ENCODE data around the gene KPNA6. TPM values are rescaled to one million over a fixed set of nuclear protein-coding genes. Genes with fewer than 3 reads are reported as not detected.
"Not testable (repeated sequence)": the region's sequence is repeated elsewhere in the genome, so short reads cannot be mapped to it uniquely, and the experiment has no call there.

Gene KPNA6
- total RNA-seq, 1 experiment from 2014 or later: 26.0 TPM

DNA sequence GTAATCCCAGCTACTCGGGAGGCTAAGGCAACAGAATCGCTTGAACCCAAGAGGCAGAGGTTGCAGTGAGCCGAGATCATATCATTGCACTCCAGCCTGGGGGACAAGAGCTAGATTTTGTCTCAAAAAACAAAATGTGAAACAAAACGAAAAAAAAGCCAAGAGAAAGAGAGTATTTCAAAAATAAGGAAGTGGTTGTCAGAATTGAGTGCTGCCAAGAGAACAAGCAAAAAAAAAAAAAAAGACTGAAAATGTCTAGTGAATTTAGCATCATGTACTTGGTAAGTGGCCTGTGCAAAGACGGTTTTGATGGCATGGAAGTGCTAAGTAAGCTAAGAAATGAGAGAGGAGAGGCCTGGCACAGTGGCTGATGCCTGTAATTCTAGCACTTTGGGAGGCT lies 14.3 kb downstream of the KPNA6 start:
- Histone ChIP-seq H2AFZ (ENCODE audit: low read length) (no peak overlapping the region), H3K79me2 (ENCODE audit: low read length) (peaks cover 96% of the 10 kb centered on the region), H3K27me3 (ENCODE audit: low read length) (no peaks in the 10 kb centered on the region), H3K9ac (ENCODE audit: low read length) (no peak overlapping the region), H3K9me2 (replicated peaks; ENCODE audit: insufficient read depth, low read length) (no peaks in the 10 kb centered on the region), H3K9me3 (ENCODE audit: low read length) (no peaks in the 10 kb centered on the region), H3K4me1 (ENCODE audit: low read length) (peaks cover 19% of the 10 kb centered on the region), H4K20me1 (ENCODE audit: insufficient read depth, low read depth, low read length) (peaks cover 21% of the 10 kb centered on the region), H3K4me2 (ENCODE audit: low read depth, low read length, poor library complexity, severe bottlenecking) (no peak overlapping the region), H3K4me3 (ENCODE audit: low read length) (no peak overlapping the region), H3K36me3 (ENCODE audit: insufficient read depth, low read length) (no peaks in the 10 kb centered on the region), H3K27ac (ENCODE audit: low read length) (no peak overlapping the region)
- peak; percentile 62 for DNase-seq

DNA sequence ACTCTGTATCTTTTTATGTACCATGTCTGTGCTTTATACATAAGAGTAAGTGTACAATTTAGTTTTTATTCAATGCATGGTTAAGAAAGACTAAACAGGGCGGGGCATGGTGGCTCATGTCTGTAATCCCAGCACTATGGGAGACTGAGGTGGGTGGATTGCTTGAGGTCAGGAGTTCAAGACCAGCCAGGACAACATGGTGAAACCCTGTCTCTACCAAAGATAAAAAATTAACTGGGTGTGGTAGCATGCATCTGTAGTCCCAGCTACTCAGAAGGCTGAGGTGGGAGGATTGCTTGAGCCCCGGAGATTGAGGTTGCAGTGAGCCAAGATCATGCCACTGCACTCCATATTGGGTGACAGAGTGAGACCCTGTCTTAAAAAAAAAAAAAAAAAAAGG lies 15.5 kb downstream of the KPNA6 start:
- peaks cover 95% of the 10 kb centered on the region for H3K79me2 ChIP-seq (ENCODE audit: low read length)
- not testable (repeated sequence) for H3K36me3 ChIP-seq (ENCODE audit: insufficient read depth, low read length); H3K27ac ChIP-seq (ENCODE audit: low read length); DNase-seq; H3K9ac ChIP-seq (ENCODE audit: low read length); H3K4me2 ChIP-seq (ENCODE audit: low read depth, low read length, poor library complexity, severe bottlenecking); H3K27me3 ChIP-seq (ENCODE audit: low read length); H3K4me3 ChIP-seq (ENCODE audit: low read length); H3K9me2 ChIP-seq (replicated peaks; ENCODE audit: insufficient read depth, low read length); H2AFZ ChIP-seq (ENCODE audit: low read length); H3K9me3 ChIP-seq (ENCODE audit: low read length)
- peaks cover 28% of the 10 kb centered on the region for H3K4me1 ChIP-seq (ENCODE audit: low read length)
- peaks cover 30% of the 10 kb centered on the region for H4K20me1 ChIP-seq (ENCODE audit: insufficient read depth, low read depth, low read length)

GRCh38 chr1:32125313-32125712 lies 17.5 kb downstream of the KPNA6 start:
- no peak for DNase-seq
- Histone ChIP-seq H3K9ac (ENCODE audit: low read length) (no peak overlapping the region), H3K4me2 (ENCODE audit: low read depth, low read length, poor library complexity, severe bottlenecking) (no peak overlapping the region), H4K20me1 (ENCODE audit: insufficient read depth, low read depth, low read length) (peaks cover 29% of the 10 kb centered on the region), H3K9me3 (ENCODE audit: low read length) (no peaks in the 10 kb centered on the region), H3K4me3 (ENCODE audit: low read length) (no peak overlapping the region), H3K27me3 (ENCODE audit: low read length) (no peaks in the 10 kb centered on the region), H2AFZ (ENCODE audit: low read length) (no peak overlapping the region), H3K27ac (ENCODE audit: low read length) (no peak overlapping the region), H3K79me2 (ENCODE audit: low read length) (peaks cover 97% of the 10 kb centered on the region), H3K36me3 (ENCODE audit: insufficient read depth, low read length) (peaks cover 8% of the 10 kb centered on the region), H3K9me2 (replicated peaks; ENCODE audit: insufficient read depth, low read length) (no peaks in the 10 kb centered on the region), H3K4me1 (ENCODE audit: low read length) (peaks cover 32% of the 10 kb centered on the region)

DNA sequence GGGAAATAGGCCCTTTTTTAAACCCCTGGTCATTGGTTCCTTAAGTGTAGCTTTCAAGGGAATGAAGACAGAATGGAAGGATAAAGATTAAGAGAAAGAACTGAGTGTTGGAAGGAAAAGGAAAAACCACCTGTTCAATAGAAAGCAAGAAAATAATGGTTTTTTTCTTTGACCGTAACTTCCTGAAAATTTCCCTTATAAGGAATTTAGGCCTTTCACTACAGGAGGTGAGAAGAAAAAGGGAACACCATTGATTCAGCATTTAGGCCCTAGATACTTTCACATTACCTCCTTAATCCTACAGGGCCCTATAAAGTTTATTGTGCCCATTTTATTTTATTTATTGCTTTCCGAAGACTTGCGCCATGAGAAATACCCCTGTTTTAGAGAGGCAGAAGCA lies 18.9 kb downstream of the KPNA6 start:
- Histone ChIP-seq H3K4me1 (ENCODE audit: low read length) (peaks cover 29% of the 10 kb centered on the region), H2AFZ (ENCODE audit: low read length) (no peak overlapping the region), H3K9me2 (replicated peaks; ENCODE audit: insufficient read depth, low read length) (no peaks in the 10 kb centered on the region), H3K79me2 (ENCODE audit: low read length) (peaks cover 97% of the 10 kb centered on the region), H3K27ac (ENCODE audit: low read length) (no peak overlapping the region), H3K9me3 (ENCODE audit: low read length) (no peaks in the 10 kb centered on the region), H3K36me3 (ENCODE audit: insufficient read depth, low read length) (peaks cover 9% of the 10 kb centered on the region), H3K4me2 (ENCODE audit: low read depth, low read length, poor library complexity, severe bottlenecking) (no peak overlapping the region), H4K20me1 (ENCODE audit: insufficient read depth, low read depth, low read length) (peaks cover 29% of the 10 kb centered on the region), H3K4me3 (ENCODE audit: low read length) (no peak overlapping the region), H3K9ac (ENCODE audit: low read length) (no peak overlapping the region), H3K27me3 (ENCODE audit: low read length) (no peaks in the 10 kb centered on the region)
- no peak for DNase-seq

GRCh38 chr1:32127409-32128198 lies 19.7 kb downstream of the KPNA6 start:
- H3K9me3 ChIP-seq (ENCODE audit: low read length): no peaks in the 10 kb centered on the region
- no peak overlapping the region for H3K4me3 ChIP-seq (ENCODE audit: low read length)
- H3K79me2 ChIP-seq (ENCODE audit: low read length): peaks cover 95% of the 10 kb centered on the region
- no peak overlapping the region for H2AFZ ChIP-seq (ENCODE audit: low read length)
- H3K9ac ChIP-seq (ENCODE audit: low read length): no peak overlapping the region
- H4K20me1 ChIP-seq (ENCODE audit: insufficient read depth, low read depth, low read length): peaks cover 29% of the 10 kb centered on the region
- H3K36me3 ChIP-seq (ENCODE audit: insufficient read depth, low read length): peaks cover 9% of the 10 kb centered on the region
- H3K27me3 ChIP-seq (ENCODE audit: low read length): no peaks in the 10 kb centered on the region
- no peak for DNase-seq
- H3K27ac ChIP-seq (ENCODE audit: low read length): 0 out of 2 replicates have a peak overlapping the region, but pooled peaks have one; percentile 7
- H3K9me2 ChIP-seq (replicated peaks; ENCODE audit: insufficient read depth, low read length): no peaks in the 10 kb centered on the region
- H3K4me2 ChIP-seq (ENCODE audit: low read depth, low read length, poor library complexity, severe bottlenecking): no peak overlapping the region
- peaks cover 24% of the 10 kb centered on the region for H3K4me1 ChIP-seq (ENCODE audit: low read length)

DNA sequence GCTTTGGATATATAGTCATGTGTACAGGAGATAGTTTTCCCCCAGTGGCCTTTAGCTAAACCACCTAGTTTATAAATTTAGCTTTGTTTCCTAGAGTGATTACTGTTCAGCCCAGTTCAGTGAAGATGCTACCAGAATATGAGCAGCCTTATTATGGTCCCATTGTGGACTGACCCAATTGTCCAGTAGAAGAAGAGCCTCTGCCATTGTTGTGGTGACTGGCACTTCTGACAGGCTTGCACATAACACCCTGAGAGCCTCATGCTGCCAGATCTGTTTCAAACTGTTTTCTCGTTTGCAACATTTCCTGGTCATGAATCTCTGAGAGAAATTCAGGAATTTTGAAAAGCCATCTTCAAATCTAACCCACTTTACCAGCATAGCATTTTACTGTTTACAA lies 20.6 kb downstream of the KPNA6 start:
- H3K27me3 ChIP-seq (ENCODE audit: low read length): no peaks in the 10 kb centered on the region
- H3K9me2 ChIP-seq (replicated peaks; ENCODE audit: insufficient read depth, low read length): no peaks in the 10 kb centered on the region
- H3K4me3 ChIP-seq (ENCODE audit: low read length): no peak overlapping the region
- peaks cover 9% of the 10 kb centered on the region for H3K36me3 ChIP-seq (ENCODE audit: insufficient read depth, low read length)
- no peak for DNase-seq
- no peak overlapping the region for H2AFZ ChIP-seq (ENCODE audit: low read length)
- H3K79me2 ChIP-seq (ENCODE audit: low read length): peaks cover 94% of the 10 kb centered on the region
- H3K9me3 ChIP-seq (ENCODE audit: low read length): no peaks in the 10 kb centered on the region
- H3K4me1 ChIP-seq (ENCODE audit: low read length): peaks cover 24% of the 10 kb centered on the region
- no peak overlapping the region for H3K4me2 ChIP-seq (ENCODE audit: low read depth, low read length, poor library complexity, severe bottlenecking)
- H3K27ac ChIP-seq (ENCODE audit: low read length): no peak overlapping the region
- H3K9ac ChIP-seq (ENCODE audit: low read length): no peak overlapping the region
- peaks cover 29% of the 10 kb centered on the region for H4K20me1 ChIP-seq (ENCODE audit: insufficient read depth, low read depth, low read length)

DNA sequence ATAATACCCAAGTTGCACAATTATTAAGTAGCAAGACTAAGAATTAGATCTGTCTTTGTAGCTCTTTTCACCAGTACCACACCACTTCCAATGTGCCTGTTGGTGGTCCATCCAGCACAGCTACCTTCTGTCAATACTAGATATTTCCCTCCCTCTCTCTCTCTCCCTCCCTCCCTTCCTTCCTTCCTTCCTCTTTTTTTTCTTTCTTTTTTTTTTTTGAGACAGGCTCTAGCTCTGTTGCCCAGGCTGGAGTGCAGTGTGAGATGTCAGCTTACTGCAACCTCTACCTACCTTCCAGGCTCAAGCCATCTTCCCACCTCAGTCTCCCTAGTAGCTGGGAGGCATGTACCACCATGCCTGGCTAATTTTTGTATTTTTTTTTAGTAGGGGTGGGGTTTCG lies 21.1 kb downstream of the KPNA6 start:
- Histone ChIP-seq H3K9ac (ENCODE audit: low read length) (no peak overlapping the region), H4K20me1 (ENCODE audit: insufficient read depth, low read depth, low read length) (peaks cover 28% of the 10 kb centered on the region), H3K4me2 (ENCODE audit: low read depth, low read length, poor library complexity, severe bottlenecking) (no peak overlapping the region), H3K79me2 (ENCODE audit: low read length) (peaks cover 94% of the 10 kb centered on the region), H3K4me1 (ENCODE audit: low read length) (peaks cover 24% of the 10 kb centered on the region), H3K27ac (ENCODE audit: low read length) (no peak overlapping the region), H3K9me2 (replicated peaks; ENCODE audit: insufficient read depth, low read length) (no peaks in the 10 kb centered on the region), H3K36me3 (ENCODE audit: insufficient read depth, low read length) (peaks cover 9% of the 10 kb centered on the region), H3K27me3 (ENCODE audit: low read length) (no peaks in the 10 kb centered on the region), H3K9me3 (ENCODE audit: low read length) (no peaks in the 10 kb centered on the region), H2AFZ (ENCODE audit: low read length) (no peak overlapping the region), H3K4me3 (ENCODE audit: low read length) (no peak overlapping the region)
- no peak for DNase-seq

DNA sequence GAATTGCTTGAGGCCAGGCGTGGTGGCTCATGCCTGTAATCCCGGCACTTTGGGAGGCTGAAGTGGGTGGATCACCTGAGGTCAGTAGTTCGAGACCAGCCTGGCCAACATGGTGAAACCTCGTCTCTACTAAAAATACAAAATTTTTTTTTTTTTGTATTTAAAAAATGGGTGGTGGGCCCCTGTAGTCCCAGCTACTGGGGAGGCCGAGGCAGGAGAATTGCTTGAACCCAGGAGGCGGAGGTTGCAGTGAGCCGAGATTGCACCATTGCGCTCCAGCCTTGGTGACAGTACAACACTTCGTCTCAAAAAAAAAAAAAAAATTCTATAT lies 26.1 kb downstream of the KPNA6 start:
- not testable (repeated sequence) for H3K9ac ChIP-seq (ENCODE audit: low read length); H4K20me1 ChIP-seq (ENCODE audit: insufficient read depth, low read depth, low read length); H2AFZ ChIP-seq (ENCODE audit: low read length); H3K27ac ChIP-seq (ENCODE audit: low read length); DNase-seq; H3K9me2 ChIP-seq (replicated peaks; ENCODE audit: insufficient read depth, low read length); H3K4me3 ChIP-seq (ENCODE audit: low read length); H3K36me3 ChIP-seq (ENCODE audit: insufficient read depth, low read length); H3K9me3 ChIP-seq (ENCODE audit: low read length); H3K4me2 ChIP-seq (ENCODE audit: low read depth, low read length, poor library complexity, severe bottlenecking); H3K27me3 ChIP-seq (ENCODE audit: low read length); H3K4me1 ChIP-seq (ENCODE audit: low read length)
- H3K79me2 ChIP-seq (ENCODE audit: low read length): peaks cover 92% of the 10 kb centered on the region
